HG02642 (cell line): ENCODE measurements around the gene KIF19.

Experiments used
- ATAC-seq: cut with Tn5 transposase; IDR thresholded peaks from one replicate; pipeline ENCODE4 v1.9.1; 2021; ENCODE audit warnings: mild to moderate bottlenecking; ENCODE audit not compliant: unreplicated experiment, poor library complexity

KIF19 gene

DNA sequence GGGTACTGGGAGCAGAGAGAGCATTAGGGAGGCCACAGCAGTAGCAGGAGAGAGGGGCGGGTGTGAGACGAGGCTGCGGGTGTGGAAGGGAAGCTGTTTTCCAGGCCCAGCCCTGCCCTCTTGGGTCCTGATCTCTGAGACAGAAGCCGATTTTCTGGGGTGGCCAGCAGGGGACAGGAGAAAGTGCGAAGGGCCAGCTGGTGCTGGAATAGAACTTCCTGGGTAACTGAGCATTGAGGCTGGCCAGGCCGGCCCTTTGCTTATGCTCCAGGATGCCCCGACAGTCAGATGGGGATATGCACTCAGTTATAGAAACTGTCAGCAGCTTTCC is 34.8 kb downstream of the KIF19 start:
- no peak for ATAC-seq

GRCh38 chr17:74361230-74362068 is 35.4 kb downstream of the KIF19 start, which contains the start of gene BTBD17:
Gene BTBD17, minus strand, starts transcription at chr17:74361868. Its CDS starts 49 bp downstream, at chr17:74361819.
- no peak for ATAC-seq

GRCh38 chr17:74362069-74362405 is 36.0 kb downstream of the KIF19 start:
- no peak for ATAC-seq

DNA sequence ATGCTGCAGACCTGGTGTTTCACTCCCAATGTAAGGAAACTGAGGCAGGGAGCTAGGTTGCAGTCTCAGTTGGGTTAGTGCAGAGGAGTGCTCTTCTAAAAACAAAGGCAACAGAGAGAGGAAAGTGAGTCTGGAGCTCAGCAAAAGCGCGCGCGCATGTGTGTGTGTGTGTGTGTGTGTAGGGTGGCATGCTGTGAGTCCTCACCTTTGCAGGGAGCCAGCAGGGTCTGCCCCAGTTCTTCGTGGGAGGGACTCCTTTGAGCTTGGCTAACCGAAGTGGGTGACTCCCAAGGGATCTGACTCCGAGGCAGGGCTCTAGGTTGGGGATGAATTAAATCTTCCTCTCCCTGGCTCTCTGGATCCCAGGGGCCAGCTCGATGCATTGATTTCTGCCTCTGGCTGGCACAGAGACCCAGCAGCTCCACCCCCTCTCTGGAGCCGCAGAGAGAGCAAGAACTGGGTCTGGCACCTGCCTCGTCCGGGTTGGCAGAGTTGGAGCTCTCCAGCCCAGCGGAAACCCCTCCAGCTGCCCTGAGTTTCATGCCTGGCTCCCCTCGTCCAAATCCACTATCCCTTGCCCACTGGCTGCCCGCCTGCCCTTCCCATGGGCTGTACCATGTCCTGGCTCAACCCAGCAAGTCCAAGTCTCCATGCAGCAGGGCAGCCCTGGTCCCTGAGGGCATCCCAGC is 36.9 kb downstream of the KIF19 start:
- no peak for ATAC-seq

- no peak for ATAC-seq
Measured at GRCh38 chr17:74367206-74367605, 41.2 kb downstream of the KIF19 start, which contains the start of gene GPR142. Gene GPR142, plus strand, starts transcription at chr17:74367506. Its CDS starts 2,035 bp downstream, at chr17:74369541.

DNA sequence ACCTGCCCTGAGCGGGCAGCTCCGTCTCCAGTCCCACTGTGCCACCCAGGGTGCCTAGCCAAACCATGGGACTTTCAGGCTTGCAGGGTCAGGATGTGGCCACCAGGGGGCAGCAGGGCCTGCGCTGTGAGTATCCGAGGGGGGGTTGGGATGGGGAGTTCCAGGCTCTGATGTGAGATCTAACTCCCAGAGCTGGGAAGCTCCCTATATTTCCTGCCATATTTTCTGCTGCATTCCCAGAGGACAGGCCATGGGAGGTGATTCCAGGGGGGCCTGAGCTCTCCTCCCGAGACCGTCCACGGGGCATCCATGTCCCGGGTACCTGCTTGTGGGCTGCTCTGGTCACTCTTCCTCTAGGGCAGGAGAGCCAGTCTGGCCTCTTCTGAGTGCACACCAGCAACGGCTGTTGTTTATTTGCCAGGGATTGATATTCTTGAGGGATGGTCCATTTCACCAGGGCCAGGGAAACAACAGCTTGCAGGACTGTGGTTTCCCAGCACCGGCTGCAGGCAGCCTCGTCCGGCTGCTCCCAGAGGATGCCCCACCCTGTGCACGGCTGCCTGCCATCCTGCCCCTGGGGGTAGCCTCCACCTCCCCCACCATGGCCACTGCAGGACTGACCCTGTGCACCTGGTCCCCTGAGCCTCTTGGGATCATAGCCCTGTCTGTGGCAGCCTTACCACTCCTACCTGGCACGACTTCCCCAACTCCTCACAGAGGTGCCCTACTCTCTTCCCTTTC is 42.5 kb downstream of the KIF19 start:
- no peak for ATAC-seq

- ATAC-seq, result no peak
Measured at GRCh38 chr17:74369221-74369620, 43.2 kb downstream of the KIF19 start.

DNA sequence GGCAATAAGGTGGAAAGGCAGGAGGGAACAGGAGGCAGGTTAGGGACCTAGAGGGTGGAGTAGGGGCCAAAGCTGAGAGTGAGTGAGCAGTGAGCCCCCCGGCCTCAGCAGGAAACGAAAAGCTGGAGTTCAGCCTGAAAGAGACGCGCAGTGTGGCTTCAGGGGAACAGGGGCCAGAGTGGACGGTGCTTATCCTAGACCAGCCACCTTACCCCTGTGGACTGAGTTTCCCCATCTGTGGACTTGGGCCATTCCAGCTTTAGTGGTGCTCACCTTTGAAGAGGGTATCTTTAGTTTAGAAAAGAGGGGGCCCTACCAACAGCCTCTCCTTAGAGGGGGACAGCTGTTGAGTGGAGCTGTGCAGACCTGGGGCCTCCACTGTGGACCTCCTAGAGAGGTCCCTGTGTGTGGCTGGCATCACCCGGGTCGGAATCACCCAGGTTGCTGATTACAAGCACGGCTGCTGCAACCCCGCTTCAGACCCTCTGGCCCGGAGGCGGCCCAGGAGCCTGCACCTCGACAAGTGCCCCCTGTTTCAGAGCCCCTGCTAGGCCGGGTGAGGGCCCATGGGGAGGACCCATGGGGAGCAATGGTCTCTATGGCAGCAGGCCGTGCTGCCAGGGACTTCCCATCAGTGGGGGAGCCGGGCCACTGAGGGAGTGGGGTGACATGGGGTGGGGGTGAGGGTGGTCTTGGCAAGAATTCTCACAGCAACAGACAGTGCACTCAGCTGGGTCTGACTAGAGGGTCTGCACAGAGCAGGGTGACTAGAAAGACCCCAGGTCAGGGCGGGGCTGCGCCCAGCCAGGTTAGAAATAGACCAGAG is 43.9 kb downstream of the KIF19 start:
- ATAC-seq, result no peak

GRCh38 chr17:74371653-74372147 is 45.7 kb downstream of the KIF19 start:
- no peak for ATAC-seq

GRCh38 chr17:74372426-74372825 is 46.4 kb downstream of the KIF19 start:
- no peak for ATAC-seq

GRCh38 chr17:74373838-74374606 is 48.0 kb downstream of the KIF19 start:
- ATAC-seq, result no peak

DNA sequence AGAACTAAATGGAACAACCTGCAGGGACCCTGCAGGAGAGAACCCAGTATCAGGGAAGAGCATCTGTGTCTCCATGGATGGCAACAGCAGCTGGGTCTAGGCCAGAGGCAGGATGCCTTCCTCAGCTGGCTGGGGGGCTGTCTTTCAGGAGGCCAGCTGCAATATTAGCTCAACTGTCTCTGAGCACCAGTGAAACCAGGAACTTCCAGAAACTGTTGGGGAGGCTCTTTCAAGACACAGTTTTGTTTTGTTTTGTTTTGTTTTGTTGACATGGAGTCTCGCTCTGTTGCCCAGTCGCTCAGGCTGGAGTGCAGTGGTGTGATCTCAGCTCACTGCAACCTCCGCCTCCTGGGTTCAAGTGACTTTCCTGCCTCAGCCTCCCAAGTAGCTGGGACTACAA is 48.8 kb downstream of the KIF19 start:
- ATAC-seq, result no peak

DNA sequence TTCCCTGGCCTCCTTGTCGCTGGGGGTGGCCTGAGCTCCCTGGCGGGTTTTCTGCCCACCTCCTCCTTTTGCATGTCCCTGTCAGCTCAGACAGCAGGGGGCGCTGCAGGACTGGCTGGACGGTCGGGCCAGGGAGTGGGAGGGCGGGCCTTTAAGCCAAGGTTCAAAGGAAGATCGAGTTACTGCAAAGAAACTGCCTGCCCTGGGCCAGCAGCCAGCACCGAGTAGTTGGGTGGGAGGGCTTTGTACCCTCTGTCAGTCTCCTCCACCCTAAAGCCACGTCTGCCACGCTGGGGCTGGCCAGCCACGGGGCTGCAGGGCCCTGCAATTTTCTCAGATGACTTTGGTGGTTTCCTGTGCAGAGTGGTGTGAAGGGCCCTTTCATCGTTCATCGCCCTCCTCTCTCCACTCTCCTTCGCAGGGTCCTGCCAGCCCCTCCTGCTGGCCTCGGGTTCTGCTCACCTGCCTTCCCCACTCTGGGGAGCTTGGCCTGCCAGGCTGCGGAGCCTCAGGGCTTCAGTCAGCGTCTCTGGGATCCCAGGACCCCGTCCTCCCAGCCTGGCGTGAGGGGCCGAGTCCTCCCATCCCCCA is 53.6 kb downstream of the KIF19 start:
- peak; percentile 76 for ATAC-seq

- ATAC-seq, result no peak
Measured at GRCh38 chr17:74380086-74380958, 54.3 kb downstream of the KIF19 start.

DNA sequence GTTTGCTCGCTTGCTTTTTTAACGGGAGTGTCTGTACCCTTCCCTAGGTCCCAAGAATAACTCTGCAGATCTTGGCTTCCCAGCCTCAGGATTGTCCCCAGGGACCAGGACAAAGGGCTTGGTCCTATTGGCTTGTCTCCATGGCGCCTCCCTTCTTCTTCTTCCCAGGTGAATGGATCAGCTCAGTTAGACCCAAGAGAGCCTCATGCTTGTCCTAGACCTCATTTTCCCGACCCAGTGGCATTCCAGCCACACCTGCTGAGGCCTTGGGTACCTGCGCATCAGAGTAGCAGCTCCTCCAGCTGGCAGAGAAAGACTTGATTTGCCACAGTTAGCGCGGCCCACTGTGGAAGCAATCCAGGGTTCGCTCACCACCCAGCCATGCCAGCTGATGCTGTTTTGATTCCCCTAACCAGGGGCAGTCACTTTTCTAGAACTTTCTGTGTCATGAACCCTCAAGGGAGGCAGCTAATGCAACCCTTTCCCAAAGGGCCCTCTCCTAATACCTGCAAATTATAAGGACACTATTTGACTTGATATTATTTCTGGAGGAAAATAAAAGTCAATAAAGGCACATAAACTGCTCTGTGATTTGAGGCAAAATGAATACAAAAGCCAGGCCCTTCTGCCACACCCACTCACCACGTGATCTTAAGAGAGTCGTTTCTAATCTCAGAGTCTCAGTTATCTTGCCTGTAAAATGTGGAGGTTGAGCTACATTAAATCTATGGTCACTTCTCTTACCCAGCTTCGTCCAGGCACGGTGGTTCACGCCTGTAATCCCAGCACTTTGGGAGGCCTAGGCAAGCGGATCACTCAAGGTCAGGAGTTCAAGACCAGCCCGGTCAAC is 55.2 kb downstream of the KIF19 start:
- no peak for ATAC-seq

- ATAC-seq, result no peak
Measured at GRCh38 chr17:74383141-74383540, 57.1 kb downstream of the KIF19 start.

GRCh38 chr17:74385201-74385600 is 59.2 kb downstream of the KIF19 start:
- ATAC-seq, result no peak
